Measurements from ENCODE around the gene LRCOL1.

LRCOL1 gene

GRCh38 chr12:132610051-132610759, at the start of gene LRCOL1:
Gene LRCOL1 (minus strand): TSS chr12:132610582. CDS start chr12:132606251, 4,331 bp downstream.
- DNase-seq: no peak

DNA sequence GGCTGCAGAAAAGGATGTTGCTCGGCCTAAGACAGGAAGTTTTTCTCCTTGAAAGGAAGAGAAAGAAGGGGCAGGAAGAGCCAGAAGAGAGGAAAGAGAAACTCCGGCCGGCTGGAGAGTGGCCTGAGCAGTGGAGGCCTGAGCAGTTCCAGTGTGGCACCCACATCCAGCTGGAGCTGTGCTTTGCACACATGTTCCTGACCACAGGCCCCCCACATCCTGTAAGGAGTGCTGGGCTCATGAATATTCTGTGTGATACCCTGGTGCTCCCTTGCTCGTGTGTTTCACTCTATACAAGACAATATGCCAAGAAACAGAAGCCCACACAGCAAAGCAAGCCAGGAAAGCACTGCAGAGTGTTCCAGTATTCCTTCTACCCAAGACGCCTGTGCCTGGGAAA, 49.7 kb upstream of the LRCOL1 start:
- DNase-seq: no peak

- DNase-seq: no peak
These were observed 48.8 kb upstream of the LRCOL1 start for GRCh38 chr12:132659146-132659545.

DNA sequence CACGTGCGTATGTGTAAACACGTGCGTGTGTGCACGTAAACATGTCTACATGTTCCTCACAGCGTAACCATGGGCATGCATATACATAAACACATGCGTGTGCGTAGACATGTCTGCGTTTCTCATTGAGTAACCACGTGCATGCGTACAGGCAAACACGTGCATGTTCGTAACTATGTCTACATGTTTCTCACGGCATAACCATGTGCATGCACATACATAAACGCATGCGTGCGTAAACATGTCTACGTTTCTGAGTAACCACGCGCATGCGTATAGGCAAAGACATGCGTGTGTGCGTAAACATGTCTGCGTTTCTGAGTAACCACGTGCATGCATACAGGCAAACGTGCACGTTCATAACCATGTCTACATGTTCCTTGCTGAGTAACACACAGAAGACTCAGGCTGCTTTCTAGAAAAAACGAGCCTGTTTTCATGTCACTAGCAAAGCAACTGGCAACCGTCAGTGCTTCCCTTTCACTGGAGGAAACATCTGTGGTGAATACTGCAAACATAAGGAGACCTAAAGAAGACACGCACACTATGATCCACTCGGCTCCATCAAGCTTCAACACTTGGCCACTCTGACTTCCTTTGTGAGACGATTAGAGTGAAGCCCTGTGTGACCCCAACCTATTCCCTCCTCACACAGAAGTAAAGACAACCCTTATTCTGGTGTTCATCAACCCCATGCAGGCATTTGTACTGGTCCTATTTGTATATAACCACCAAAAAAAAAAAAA, 47.9 kb upstream of the LRCOL1 start:
- DNase-seq: no peak

- DNase-seq: no peak
These were observed 46.8 kb upstream of the LRCOL1 start for GRCh38 chr12:132657004-132657727.

- DNase-seq: no peak
These were observed 43.3 kb upstream of the LRCOL1 start for GRCh38 chr12:132653567-132654290.

- no peak for DNase-seq
These were observed 41.2 kb upstream of the LRCOL1 start for GRCh38 chr12:132651444-132652100.

GRCh38 chr12:132649226-132649945, 39.0 kb upstream of the LRCOL1 start:
- DNase-seq: no peak

DNA sequence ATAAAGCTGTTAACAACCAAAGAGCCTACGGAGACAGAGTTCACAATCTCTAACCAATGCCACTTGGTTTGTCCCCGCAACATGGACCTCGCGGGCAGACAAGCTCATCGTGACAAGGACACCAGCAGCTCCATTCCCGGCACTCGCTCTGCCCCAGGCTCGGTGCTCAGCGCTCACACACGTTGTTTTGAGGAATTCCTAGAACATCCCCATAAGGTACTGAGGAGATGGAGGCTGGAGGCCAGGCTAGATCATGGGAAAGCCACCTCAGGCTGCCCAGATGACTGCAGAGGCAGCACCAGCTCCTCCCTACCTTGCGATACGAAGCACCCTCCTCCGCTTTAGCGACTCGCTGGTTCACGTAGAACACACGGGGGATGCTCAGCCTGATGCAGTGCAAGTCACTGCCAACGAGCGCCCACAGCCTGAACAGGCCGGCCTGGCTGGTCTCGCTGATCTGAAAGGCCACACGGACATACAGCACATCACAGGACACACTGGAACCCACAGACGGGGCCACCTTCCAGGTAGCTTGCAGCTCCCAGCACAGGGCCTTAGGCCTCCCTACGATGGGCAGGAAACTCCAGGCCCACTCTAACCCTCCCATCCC, 38.3 kb upstream of the LRCOL1 start:
- DNase-seq: no peak

DNA sequence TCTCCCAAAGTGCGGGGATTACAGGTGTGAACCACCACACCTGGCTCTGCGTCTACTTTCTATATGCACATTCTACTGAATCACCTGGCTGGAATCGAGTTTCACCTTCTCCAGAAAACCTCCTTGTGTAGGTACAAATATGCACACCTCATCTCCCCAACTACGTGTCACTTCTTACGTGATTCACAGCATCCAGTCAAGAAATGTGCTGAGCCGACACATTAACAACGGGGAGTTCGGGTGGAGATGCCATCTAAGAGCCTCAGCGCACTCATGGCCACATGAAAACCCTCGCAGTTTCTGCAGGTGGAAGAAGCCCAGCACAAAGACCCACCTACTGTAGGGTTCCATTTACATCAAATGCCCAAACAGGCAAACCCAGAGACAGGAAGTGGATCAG, 37.5 kb upstream of the LRCOL1 start:
- DNase-seq: no peak

GRCh38 chr12:132646850-132647249, 36.5 kb upstream of the LRCOL1 start:
- no peak for DNase-seq

DNA sequence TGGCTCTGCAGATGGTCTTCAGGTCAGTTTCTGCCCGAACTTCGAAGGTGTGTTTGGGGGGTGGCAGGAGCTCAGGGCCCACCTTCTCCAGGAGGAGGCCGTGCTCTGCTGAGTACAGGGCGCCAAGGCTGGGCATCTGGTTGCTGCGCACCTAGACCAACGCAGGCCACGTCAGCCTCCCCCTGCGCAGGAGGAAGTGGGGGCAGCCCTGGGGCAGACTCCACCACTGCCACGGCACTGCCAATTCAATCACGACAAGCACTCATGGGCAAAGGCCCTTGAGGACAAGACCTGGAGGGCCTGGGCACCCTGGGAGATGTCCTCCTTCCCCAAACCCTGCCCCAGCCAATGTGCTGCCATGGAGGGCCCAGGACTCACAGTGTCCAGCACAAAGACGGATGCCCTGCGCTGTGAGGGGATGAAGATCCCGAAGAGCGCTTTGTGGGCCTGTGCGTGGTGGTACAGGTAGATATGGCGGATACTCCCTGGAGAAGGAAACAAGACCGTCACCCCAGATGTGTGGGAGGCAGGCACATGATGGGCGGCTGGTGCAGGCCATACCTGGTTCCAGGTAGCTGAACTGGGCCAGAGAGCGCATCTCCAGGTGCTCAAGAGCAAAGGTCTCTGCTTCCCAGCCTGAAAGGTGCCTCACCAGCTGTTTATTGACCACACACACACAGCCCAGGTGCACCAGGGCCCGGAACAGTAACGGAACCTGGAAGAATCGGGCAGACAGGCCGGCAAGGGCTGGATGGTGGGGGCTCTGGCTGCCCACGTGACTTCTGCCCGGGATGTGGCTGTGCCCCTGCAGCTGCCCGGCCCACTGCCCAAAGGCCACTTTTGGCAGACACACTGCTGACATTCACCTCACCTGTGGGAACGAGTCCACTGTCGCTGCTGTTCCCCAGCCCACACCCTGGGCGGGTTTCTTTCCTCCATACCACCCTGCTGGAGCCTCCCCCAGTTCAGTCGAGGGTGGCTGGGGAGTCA, 32.8 kb upstream of the LRCOL1 start:
- no peak for DNase-seq

- no peak for DNase-seq
These were observed 31.6 kb upstream of the LRCOL1 start for GRCh38 chr12:132641811-132642650.

DNA sequence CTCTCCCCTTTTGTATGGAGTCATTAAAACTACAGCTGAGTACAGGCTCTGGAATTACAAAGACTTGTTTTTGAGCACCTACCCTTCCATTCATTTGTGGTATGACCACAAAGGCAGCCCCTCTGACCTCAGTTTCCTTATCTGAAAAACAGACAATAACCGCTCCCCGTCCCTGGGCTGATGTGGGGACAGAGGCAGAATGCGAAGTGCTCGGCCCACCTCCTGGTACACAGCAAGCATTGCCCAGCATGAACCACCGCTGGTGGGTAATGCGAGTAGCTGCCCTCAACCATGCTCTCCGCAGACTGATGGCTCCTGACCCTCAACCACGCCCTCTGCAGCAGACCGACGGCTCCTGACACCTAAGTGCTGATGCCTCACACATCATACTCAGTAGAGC, 30.6 kb upstream of the LRCOL1 start:
- no peak for DNase-seq

- DNase-seq: no peak
These were observed 29.7 kb upstream of the LRCOL1 start for GRCh38 chr12:132639956-132640520.

DNA sequence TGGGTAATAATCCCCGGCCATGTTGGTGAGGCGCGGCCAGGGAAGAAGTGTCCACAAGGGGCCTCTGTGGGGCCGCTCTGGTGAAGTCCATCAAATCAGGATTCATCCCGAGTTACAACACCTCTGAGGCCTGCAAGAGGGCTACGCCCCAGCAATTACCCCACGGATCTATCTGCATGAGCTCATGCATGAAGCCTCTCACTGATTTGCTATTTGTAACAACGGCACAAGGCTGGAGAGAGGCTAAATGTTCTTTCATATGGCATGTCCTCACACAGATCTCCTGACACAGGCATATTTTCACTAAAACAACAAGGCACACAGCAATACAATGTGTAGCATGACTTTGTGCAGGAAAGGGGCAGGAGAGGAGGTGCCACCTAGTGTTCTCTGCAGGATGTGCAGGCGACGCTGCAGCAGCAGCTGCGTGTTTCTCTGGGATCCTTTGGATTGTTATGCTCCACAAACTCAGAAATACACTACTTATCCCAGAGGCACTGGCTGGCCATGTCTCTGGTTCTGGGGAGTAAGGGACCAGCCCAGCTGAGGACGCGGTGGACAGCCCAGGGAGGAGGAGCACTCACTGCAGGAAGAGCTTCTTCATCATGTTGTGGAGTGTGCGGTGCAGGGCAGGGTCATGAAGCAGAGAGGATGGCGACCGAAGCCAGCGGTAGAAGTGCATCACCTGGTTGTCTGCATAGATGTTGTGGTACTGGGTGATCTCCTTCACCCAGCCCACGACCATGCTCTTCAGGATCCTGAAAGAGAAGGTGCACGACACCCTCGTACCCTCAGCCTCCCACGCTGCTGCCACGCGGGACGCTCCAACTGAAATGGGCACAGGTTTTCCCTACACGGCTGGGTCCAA, 28.4 kb upstream of the LRCOL1 start:
- DNase-seq: no peak

- DNase-seq: no peak
These were observed 27.4 kb upstream of the LRCOL1 start for GRCh38 chr12:132637811-132638210.
